ENCODE measurements around the gene LMAN1.

DNA sequence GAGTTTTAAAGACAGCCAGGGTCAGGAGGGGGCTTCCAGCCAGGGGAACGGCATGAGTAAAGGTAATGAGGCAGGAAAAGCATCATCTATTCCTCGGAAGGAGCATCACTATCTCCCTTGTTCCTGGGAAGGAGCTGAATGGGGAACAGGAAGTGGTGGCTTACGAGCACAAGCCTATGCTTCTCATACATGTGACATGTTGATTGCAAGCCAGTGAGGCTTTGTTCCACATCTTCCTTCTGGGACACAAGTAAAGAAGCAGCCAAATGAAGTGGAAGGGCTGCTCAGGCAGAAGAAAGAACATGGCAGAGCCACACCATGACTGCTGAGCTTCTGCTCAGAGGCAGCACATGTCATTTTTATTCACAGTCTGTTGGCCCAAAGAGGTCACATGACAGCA is 15.1 kb upstream of the LMAN1 start:
- TF ChIP-seq, protein P1, sequence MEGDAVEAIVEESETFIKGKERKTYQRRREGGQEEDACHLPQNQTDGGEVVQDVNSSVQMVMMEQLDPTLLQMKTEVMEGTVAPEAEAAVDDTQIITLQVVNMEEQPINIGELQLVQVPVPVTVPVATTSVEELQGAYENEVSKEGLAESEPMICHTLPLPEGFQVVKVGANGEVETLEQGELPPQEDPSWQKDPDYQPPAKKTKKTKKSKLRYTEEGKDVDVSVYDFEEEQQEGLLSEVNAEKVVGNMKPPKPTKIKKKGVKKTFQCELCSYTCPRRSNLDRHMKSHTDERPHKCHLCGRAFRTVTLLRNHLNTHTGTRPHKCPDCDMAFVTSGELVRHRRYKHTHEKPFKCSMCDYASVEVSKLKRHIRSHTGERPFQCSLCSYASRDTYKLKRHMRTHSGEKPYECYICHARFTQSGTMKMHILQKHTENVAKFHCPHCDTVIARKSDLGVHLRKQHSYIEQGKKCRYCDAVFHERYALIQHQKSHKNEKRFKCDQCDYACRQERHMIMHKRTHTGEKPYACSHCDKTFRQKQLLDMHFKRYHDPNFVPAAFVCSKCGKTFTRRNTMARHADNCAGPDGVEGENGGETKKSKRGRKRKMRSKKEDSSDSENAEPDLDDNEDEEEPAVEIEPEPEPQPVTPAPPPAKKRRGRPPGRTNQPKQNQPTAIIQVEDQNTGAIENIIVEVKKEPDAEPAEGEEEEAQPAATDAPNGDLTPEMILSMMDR (IDR thresholded peaks at IDR 0.05; ENCODE audit: insufficient read depth, low read depth, low read length), result no peak
- TF ChIP-seq EZH2 (IDR thresholded peaks at IDR 0.05; ENCODE audit: insufficient read depth, low read length), result no peak
